B cell (primary cell): ENCODE data around the gene CD38.

Experiments used
- EZH2 ChIP-seq: IDR thresholded peaks from 2 replicates; pipeline ENCODE4 v1.6.1; 2012; ENCODE audit warnings: borderline replicate concordance, low read depth, mild to moderate bottlenecking, moderate library complexity, low read length; ENCODE audit not compliant: insufficient read depth, poor library complexity, severe bottlenecking
- TF ChIP-seq, protein P1 (sequence below): fragments of 200-600 bp; IDR thresholded peaks from one replicate; pipeline ENCODE4 v1.8.0; 2022; ENCODE audit warnings: antibody characterized with exemption, mild to moderate bottlenecking

DNA sequence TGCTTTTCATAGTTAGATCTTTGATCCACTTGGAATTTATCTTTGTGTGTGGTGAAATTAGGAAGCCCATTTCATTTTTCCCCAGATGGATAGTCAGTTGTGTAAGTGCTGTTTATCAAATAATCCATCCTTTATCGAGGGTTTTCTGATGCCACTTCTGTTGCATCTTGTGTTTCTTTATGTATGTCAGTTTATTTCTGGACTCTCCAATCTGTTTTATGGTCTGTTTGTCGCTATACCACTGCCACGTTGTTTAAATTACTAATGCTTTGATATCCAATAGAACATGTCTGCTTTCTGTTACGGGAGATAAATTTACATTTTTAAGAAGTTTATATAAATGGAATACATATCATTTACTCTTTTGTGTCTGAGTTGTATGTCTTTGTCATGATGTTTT, 21.0 kb downstream of the CD38 start:
- TF ChIP-seq, protein P1, sequence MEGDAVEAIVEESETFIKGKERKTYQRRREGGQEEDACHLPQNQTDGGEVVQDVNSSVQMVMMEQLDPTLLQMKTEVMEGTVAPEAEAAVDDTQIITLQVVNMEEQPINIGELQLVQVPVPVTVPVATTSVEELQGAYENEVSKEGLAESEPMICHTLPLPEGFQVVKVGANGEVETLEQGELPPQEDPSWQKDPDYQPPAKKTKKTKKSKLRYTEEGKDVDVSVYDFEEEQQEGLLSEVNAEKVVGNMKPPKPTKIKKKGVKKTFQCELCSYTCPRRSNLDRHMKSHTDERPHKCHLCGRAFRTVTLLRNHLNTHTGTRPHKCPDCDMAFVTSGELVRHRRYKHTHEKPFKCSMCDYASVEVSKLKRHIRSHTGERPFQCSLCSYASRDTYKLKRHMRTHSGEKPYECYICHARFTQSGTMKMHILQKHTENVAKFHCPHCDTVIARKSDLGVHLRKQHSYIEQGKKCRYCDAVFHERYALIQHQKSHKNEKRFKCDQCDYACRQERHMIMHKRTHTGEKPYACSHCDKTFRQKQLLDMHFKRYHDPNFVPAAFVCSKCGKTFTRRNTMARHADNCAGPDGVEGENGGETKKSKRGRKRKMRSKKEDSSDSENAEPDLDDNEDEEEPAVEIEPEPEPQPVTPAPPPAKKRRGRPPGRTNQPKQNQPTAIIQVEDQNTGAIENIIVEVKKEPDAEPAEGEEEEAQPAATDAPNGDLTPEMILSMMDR, result no peak
- no peak for TF ChIP-seq EZH2
